Measurements from ENCODE around the gene TBC1D24. TPM values are rescaled to one million over a fixed set of nuclear protein-coding genes. Genes with fewer than 3 reads are reported as not detected.
"Not testable (repeated sequence)": the region's sequence is repeated elsewhere in the genome, so short reads cannot be mapped to it uniquely, and the experiment has no call there.

The TBC1D24 gene
- total and polyA plus RNA-seq, 8 donors: 3.2 to 35.6 (median 9.0) TPM

- peaks cover 6 to 21% (median 12%) of the 10 kb centered on the region in 4 donors for H3K4me1 ChIP-seq
- H3K36me3 ChIP-seq; H3K9me3 ChIP-seq; DNase-seq; intact Hi-C loops (cut with DNase I; ENCODE audit: low total_unique reads); H3K27me3 ChIP-seq; H3K4me3 ChIP-seq; H3K27ac ChIP-seq: not testable (repeated sequence)
- 71% methylated on average over 1 of the region's 14 CpGs; no CpG with 5 or more reads in 4 of the 5 donors for WGBS, 5 donors
Observed at GRCh38 chr16:2550283-2550878, 75.5 kb downstream of the TBC1D24 start.

DNA sequence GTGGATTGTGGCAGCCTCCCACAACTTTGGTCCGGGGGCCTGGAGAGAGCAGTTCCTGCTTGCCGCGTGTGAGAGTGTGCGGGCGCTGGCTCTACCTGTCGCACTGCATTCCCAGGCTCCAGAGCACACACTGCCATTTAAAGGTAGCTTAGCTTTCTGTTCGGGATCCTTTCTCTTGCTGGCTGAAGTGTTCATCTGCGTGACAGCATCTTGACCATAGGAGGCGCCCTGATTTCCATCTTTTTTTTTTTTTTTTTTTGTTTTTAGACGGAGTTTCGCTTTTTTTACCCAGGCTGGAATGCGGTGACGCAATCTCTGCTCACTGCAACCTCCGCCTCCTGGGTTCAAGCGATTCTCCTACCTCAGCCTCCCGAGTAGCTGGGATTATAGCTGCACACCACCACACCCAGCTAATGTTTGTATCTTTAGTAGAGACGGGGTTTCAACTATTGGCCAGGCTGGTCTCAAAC, 76.5 kb downstream of the TBC1D24 start:
- peaks cover 1 to 10% (median 8%) of the 10 kb centered on the region in 4 donors for H3K4me1 ChIP-seq
- H3K27ac ChIP-seq; H3K9me3 ChIP-seq; H3K4me3 ChIP-seq; H3K36me3 ChIP-seq; intact Hi-C loops (cut with DNase I; ENCODE audit: low total_unique reads); H3K27me3 ChIP-seq: not testable (repeated sequence)
- WGBS, 5 donors: 47 to 50% (median 49%) methylated on average over 11 to 16 of the region's 17 CpGs
- DNase-seq: peak in 1 of 2 donors; percentile 29

DNA sequence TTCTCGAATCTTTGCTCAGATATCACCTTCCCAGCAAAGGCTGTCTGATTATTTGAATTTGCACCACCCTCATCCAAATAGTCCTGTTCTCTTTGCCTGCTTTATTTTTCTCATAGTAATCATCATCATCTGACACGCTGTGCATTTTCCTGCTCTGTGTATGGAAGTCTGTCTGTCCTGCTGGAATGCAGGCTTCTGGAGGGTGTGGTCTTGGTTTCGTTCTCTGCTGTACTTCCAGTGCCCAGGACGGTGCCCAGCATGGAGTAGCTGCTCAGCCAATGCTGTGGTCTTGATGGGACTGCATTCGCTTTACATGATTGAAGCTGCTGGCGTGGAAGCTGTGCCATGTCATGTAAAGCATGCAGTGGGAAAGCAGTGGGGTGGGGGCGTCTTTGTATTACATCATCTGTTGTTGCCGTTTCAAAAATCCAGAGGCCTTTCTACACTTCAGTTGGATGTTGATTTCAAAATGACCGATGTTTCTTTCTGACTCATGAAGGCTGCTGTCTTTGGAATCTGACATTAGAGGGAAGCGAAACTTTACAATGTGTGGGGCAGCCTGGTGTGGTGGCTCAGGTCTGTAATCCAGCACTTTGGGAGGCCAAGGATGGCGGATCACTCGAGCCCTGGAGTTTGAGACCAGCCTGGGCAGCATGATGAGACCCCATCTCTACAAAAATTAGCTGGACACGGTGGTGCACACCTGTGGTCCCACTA, 79.9 kb downstream of the TBC1D24 start:
- H3K9me3 ChIP-seq; H3K27ac ChIP-seq; H3K4me3 ChIP-seq; H3K27me3 ChIP-seq; H3K36me3 ChIP-seq; H3K4me1 ChIP-seq; intact Hi-C loops (cut with DNase I; ENCODE audit: low total_unique reads); DNase-seq: not testable (repeated sequence)
- WGBS, 5 donors: no CpG with 5 or more reads among the region's 13 CpGs

Small RNA genes within 50 kb of the gene (small RNA-seq; reads per million reads assigned to genes)
- gene AC093525.1 (0 reads per million in 4 donors), gene MIR3178 (0 to 0.15 (median 0) reads per million in 4 donors), gene MIR6768 (0 reads per million in 4 donors)

Other genes starting within 250 kb of the TBC1D24 start
- gene DNASE1L2, start 238.7 kb upstream of the TBC1D24 start, total RNA-seq: not detected
- under 1 TPM in 2 of 3 donors, not detected in 1; 0.68 to 0.90 TPM for gene DNASE1L2, start 238.7 kb upstream of the TBC1D24 start, polyA plus RNA-seq
- 100 to 1,000 TPM in 3 of 5 donors, 10 to 100 TPM in 2; 20.4 to 234 (median 113) TPM for gene ECI1, start 223.5 kb upstream of the TBC1D24 start, total RNA-seq
- gene ECI1, start 223.5 kb upstream of the TBC1D24 start, polyA plus RNA-seq: 100 to 1,000 TPM in 2 of 3 donors, 10 to 100 TPM in 1; 84.3 to 109 (median 106) TPM
- 100 to 1,000 TPM in 4 of 5 donors, 10 to 100 TPM in 1; 72.7 to 162 (median 116) TPM for gene RNPS1, start 207.0 kb upstream of the TBC1D24 start, total RNA-seq
- 100 to 1,000 TPM in 1 of 3 donors, 10 to 100 TPM in 2; 80.9 to 127 (median 99.2) TPM for gene RNPS1, start 207.0 kb upstream of the TBC1D24 start, polyA plus RNA-seq
- gene ABCA3, start 134.4 kb upstream of the TBC1D24 start, total RNA-seq: 10 to 100 TPM in 1 of 5 donors, 1 to 10 TPM in 4; 3.8 to 39.3 (median 4.9) TPM
- 1 to 10 TPM in 2 of 3 donors, under 1 TPM in 1; 0.61 to 2.7 (median 2.4) TPM for gene ABCA3, start 134.4 kb upstream of the TBC1D24 start, polyA plus RNA-seq
- gene CCNF, start 45.7 kb upstream of the TBC1D24 start, total RNA-seq: 1 to 10 TPM; 1.3 to 7.8 (median 5.2) TPM
- gene CCNF, start 45.7 kb upstream of the TBC1D24 start, polyA plus RNA-seq: 1 to 10 TPM in 2 of 3 donors, under 1 TPM in 1; 0.46 to 3.6 (median 1.9) TPM
- 1 to 10 TPM in 3 of 5 donors, not detected in 2; 1.3 to 3.8 (median 3.6) TPM for gene TEDC2, start 15.0 kb upstream of the TBC1D24 start, total RNA-seq
- 1 to 10 TPM in 2 of 3 donors, not detected in 1; 1.5 to 2.7 TPM for gene TEDC2, start 15.0 kb upstream of the TBC1D24 start, polyA plus RNA-seq
- gene NTN3, start 3.8 kb upstream of the TBC1D24 start, total RNA-seq: 1 to 10 TPM in 1 of 5 donors, not detected in 4; 1.8 TPM
- not detected for gene NTN3, start 3.8 kb upstream of the TBC1D24 start, polyA plus RNA-seq
- 100 to 1,000 TPM in 2 of 5 donors, 10 to 100 TPM in 2, 1 to 10 TPM in 1; 8.1 to 169 (median 68.3) TPM for gene ATP6V0C, start 38.8 kb downstream of the TBC1D24 start, total RNA-seq
- gene ATP6V0C, start 38.8 kb downstream of the TBC1D24 start, polyA plus RNA-seq: 100 to 1,000 TPM in 1 of 3 donors, 10 to 100 TPM in 2; 49.8 to 113 (median 82.3) TPM
- 10 to 100 TPM; 13.4 to 76.8 (median 28.7) TPM for gene AMDHD2, start 45.2 kb downstream of the TBC1D24 start, total RNA-seq
- 10 to 100 TPM; 17.2 to 24.7 (median 21.1) TPM for gene AMDHD2, start 45.2 kb downstream of the TBC1D24 start, polyA plus RNA-seq
- under 1 TPM in 1 of 5 donors, not detected in 4; 0.58 TPM for gene CEMP1, start 56.3 kb downstream of the TBC1D24 start, total RNA-seq
- gene CEMP1, start 56.3 kb downstream of the TBC1D24 start, polyA plus RNA-seq: under 1 TPM in 2 of 3 donors, not detected in 1; 0.43 to 0.61 TPM
- 10 to 100 TPM; 18.7 to 86.9 (median 33.4) TPM for gene PDPK1, start 62.9 kb downstream of the TBC1D24 start, total RNA-seq
- gene PDPK1, start 62.9 kb downstream of the TBC1D24 start, polyA plus RNA-seq: 10 to 100 TPM in 1 of 3 donors, 1 to 10 TPM in 2; 7.0 to 18.3 (median 9.2) TPM
- 10 to 100 TPM in 4 of 5 donors, under 1 TPM in 1; 0.89 to 45.6 (median 27.2) TPM for gene KCTD5, start 207.4 kb downstream of the TBC1D24 start, total RNA-seq
- gene KCTD5, start 207.4 kb downstream of the TBC1D24 start, polyA plus RNA-seq: 10 to 100 TPM; 14.4 to 28.6 (median 14.7) TPM
- gene PRSS27, start 245.1 kb downstream of the TBC1D24 start, total RNA-seq: under 1 TPM in 1 of 5 donors, not detected in 4; 0.55 TPM
- 10 to 100 TPM in 1 of 3 donors, under 1 TPM in 2; 0.50 to 74.4 (median 0.76) TPM for gene PRSS27, start 245.1 kb downstream of the TBC1D24 start, polyA plus RNA-seq

Data from stomach (tissue), 9 donors.